NK-92 (cell line): ENCODE data around the gene RAD51B.
"Not testable (repeated sequence)": the region's sequence is repeated elsewhere in the genome, so short reads cannot be mapped to it uniquely, and the experiment has no call there.

Source experiments
- DNase-seq: peaks from one replicate; lab custom pipeline; 2025; ENCODE audit not compliant: unreplicated experiment; lab: John Stamatoyannopoulos, UW

Gene RAD51B

GRCh38 chr14:67819563-67820421 lies at the start of gene RAD51B:
RAD51B (plus strand) TSS chr14:67819779.
- DNase-seq = peak; percentile 19

GRCh38 chr14:67773844-67774377 lies 45.7 kb upstream of the RAD51B start:
- DNase-seq = no peak

- no peak for DNase-seq
Observed at GRCh38 chr14:67776653-67777322, 42.8 kb upstream of the RAD51B start.

- no peak for DNase-seq
Observed at GRCh38 chr14:67778792-67779191, 40.8 kb upstream of the RAD51B start.

- no peak for DNase-seq
Observed at GRCh38 chr14:67782090-67782489, 37.5 kb upstream of the RAD51B start.

GRCh38 chr14:67784244-67784823 lies 35.2 kb upstream of the RAD51B start:
- no peak for DNase-seq

GRCh38 chr14:67785270-67786109 lies 34.1 kb upstream of the RAD51B start:
- no peak for DNase-seq

- no peak for DNase-seq
Observed at GRCh38 chr14:67787673-67788072, 31.9 kb upstream of the RAD51B start.

GRCh38 chr14:67798731-67799130 lies 20.8 kb upstream of the RAD51B start:
- no peak for DNase-seq

- DNase-seq = no peak
Observed at GRCh38 chr14:67800743-67801142, 18.8 kb upstream of the RAD51B start.

- DNase-seq = no peak
Observed at GRCh38 chr14:67806246-67806645, 13.3 kb upstream of the RAD51B start.

- no peak for DNase-seq
Observed at GRCh38 chr14:67814821-67815220, 4.8 kb upstream of the RAD51B start.

- no peak for DNase-seq
Observed at GRCh38 chr14:67815573-67816225, 3.9 kb upstream of the RAD51B start.

GRCh38 chr14:67816326-67817002 lies 3.1 kb upstream of the RAD51B start, which contains the start of gene ZFYVE26:
ZFYVE26 (minus strand) TSS chr14:67816590; CDS start chr14:67815963, 627 bp downstream.
- peak; percentile 49 for DNase-seq

- DNase-seq = no peak
Observed at GRCh38 chr14:67817750-67818438, 1.7 kb upstream of the RAD51B start.

GRCh38 chr14:67818476-67818875 lies 1.1 kb upstream of the RAD51B start:
- DNase-seq = not testable (repeated sequence)

- DNase-seq = no peak
Observed at GRCh38 chr14:67820428-67820971, 921 bp downstream of the RAD51B start.

GRCh38 chr14:67821121-67821520 lies 1.5 kb downstream of the RAD51B start:
- no peak for DNase-seq

- DNase-seq = no peak
Observed at GRCh38 chr14:67831113-67831512, 11.5 kb downstream of the RAD51B start.
